Sigmoid colon (tissue), 7 donors: ENCODE data around the gene OR5A2. TPM values are rescaled to one million over a fixed set of nuclear protein-coding genes. Genes with fewer than 3 reads are reported as not detected.

Source experiments
- DNase-seq: peaks from one replicate; pipeline ENCODE4 v3.0.0-alpha.2; 2019
- H3K27ac ChIP-seq, 4 donors: fragments of 200-600 bp; sonication (generic); one replicate each; pipeline ENCODE4 v1.5.1; 2016 to 2019; ENCODE audit warnings: mild to moderate bottlenecking in 1 of 4
- H3K27me3 ChIP-seq, 3 donors: fragments of 200-600 bp; sonication (generic); one replicate each; pipeline ENCODE4 v1.5.1; 2019; ENCODE audit warnings: mild to moderate bottlenecking in 1 of 3
- H3K36me3 ChIP-seq, 4 donors: fragments of 200-600 bp; sonication (generic); one replicate each; pipeline ENCODE4 v1.5.1; 2016 to 2019
- H3K4me1 ChIP-seq, 4 donors: fragments of 200-600 bp; sonication (generic); one replicate each; pipeline ENCODE4 v1.5.1; 2017 to 2019
- H3K4me3 ChIP-seq, 4 donors: fragments of 200-600 bp; sonication (generic); one replicate each; pipeline ENCODE4 v1.5.1; 2017 to 2019; ENCODE audit warnings: mild to moderate bottlenecking in 2 of 4, moderate library complexity in 1 of 4
- H3K9me3 ChIP-seq, 4 donors: fragments of 200-600 bp in 3 of 4; sonication (generic) in 3 of 4; one replicate each; pipeline versions ENCODE4 v1.5.1 to v1.6.1; 2013 to 2019
- EP300 ChIP-seq, 4 donors: sonication (generic); formaldehyde crosslinking; IDR thresholded peaks; one replicate each; pipeline ENCODE4 v1.6.1; 2017; ENCODE audit warnings: antibody characterized with exemption in 4 of 4
- POLR2A ChIP-seq, 2 donors: fragments of 450-650 bp; IDR thresholded peaks; one replicate each; pipeline ENCODE4 v1.6.1; 2016; ENCODE audit warnings: antibody characterized with exemption in 2 of 2, mild to moderate bottlenecking in 2 of 2, moderate library complexity in 2 of 2
- POLR2AphosphoS5 ChIP-seq, 4 donors: sonication (generic); formaldehyde crosslinking; IDR thresholded peaks; one replicate each; pipeline ENCODE4 v1.6.1; 2017; ENCODE audit warnings: antibody characterized with exemption in 4 of 4
- WGBS, 2 donors: extraction: QIAGEN DNeasy Blood & Tissue Kit; methylation state at CpG; one replicate each; pipeline ENCODE4 v1.1.7; 2013; 5-methylcytosine and 5-hydroxymethylcytosine counted together
- intact Hi-C: fragments of 100-400 bp; cut with DNase I; formaldehyde crosslinking; loops from one replicate; pipeline ENCODE4 v1.15.1; 2023
- polyA plus RNA-seq, 3 donors: library from polyadenylated mRNA; stranded (reverse); fragments of 200-250 nt; gene quantifications; one replicate each; pipeline ENCODE4 v1.2.3, GENCODE V29; 2013
- total RNA-seq, 4 donors: library from RNA; depleted of rRNA; stranded (reverse); fragments of >200 nt; gene quantifications; one replicate each; pipeline ENCODE4 v1.1.0, GENCODE V29; 2016
- TF ChIP-seq, protein P1 (sequence below), 4 experiments: fragments of 450-650 bp in 3 of 4; fragments of 200-600 bp in 1 of 4; IDR thresholded peaks; one replicate each; pipeline ENCODE4 v1.5.1; 2016 to 2019; ENCODE audit warnings: antibody characterized with exemption in 4 of 4, mild to moderate bottlenecking in 3 of 4, moderate library complexity in 2 of 4
- donor health status: healthy with polysubstance abuse.
- donor health status: Bipolar disorder and iron deficiency.
- donor health status: healthy.

Gene OR5A2
- total and polyA plus RNA-seq, 7 donors = not detected

DNA sequence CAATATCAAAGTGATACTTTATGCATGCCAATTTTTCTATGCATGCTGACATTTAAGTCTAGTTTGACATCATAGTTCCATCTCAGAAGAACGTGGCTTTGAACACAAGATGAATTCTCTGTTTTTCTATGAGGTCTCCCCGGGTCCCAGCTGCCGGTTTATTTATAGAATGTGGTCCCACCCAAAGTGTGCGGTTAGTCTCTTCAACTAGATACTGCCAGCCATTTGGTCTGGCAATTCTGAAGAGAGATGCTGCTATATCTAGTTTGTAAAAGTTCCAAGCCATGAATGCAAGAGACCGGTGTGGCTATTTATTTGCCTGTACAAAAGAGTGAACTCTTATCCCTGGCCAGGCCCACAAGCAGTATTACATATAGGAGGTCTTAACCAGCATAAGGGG lies 9.2 kb downstream of the OR5A2 start:
- no peak overlapping the region for H3K4me3 ChIP-seq
- no peak for TF ChIP-seq POLR2A (IDR thresholded peaks at IDR 0.05)
- no peak for TF ChIP-seq POLR2AphosphoS5 (IDR thresholded peaks at IDR 0.05)
- TF ChIP-seq, protein P1, sequence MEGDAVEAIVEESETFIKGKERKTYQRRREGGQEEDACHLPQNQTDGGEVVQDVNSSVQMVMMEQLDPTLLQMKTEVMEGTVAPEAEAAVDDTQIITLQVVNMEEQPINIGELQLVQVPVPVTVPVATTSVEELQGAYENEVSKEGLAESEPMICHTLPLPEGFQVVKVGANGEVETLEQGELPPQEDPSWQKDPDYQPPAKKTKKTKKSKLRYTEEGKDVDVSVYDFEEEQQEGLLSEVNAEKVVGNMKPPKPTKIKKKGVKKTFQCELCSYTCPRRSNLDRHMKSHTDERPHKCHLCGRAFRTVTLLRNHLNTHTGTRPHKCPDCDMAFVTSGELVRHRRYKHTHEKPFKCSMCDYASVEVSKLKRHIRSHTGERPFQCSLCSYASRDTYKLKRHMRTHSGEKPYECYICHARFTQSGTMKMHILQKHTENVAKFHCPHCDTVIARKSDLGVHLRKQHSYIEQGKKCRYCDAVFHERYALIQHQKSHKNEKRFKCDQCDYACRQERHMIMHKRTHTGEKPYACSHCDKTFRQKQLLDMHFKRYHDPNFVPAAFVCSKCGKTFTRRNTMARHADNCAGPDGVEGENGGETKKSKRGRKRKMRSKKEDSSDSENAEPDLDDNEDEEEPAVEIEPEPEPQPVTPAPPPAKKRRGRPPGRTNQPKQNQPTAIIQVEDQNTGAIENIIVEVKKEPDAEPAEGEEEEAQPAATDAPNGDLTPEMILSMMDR (IDR thresholded peaks at IDR 0.05) = no peak
- TF ChIP-seq EP300 (IDR thresholded peaks at IDR 0.05) = no peak
- H3K27ac ChIP-seq = no peak overlapping the region
- intact Hi-C loops = no loop called here
- H3K4me1 ChIP-seq = no peaks in the 10 kb centered on the region
- 44 to 69% methylated on average over 5 of the region's 5 CpGs for WGBS, 2 donors
- no peaks in the 10 kb centered on the region for H3K27me3 ChIP-seq
- H3K9me3 ChIP-seq = no peaks in the 10 kb centered on the region
- no peak for DNase-seq
- no peaks in the 10 kb centered on the region for H3K36me3 ChIP-seq

DNA sequence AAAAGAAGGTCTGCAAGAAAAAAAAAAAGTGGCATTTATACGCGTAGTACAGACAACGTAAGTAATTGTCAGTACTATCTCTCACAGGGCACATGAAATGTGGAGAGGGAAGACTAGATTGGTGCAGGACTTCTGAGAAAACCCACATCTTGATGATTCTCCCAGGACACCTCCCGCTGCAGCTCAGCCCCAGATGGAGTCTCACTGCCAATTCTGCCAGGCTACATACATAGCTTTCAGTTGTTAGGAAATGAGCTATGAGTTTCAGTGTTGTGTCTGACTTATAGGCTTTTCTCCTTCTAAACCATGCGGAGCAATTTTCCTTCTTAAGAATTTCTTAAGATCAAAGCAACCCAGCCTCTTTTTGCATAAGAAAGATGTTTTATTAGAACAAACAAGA lies 9.6 kb downstream of the OR5A2 start:
- H3K4me1 ChIP-seq = no peaks in the 10 kb centered on the region
- no peaks in the 10 kb centered on the region for H3K27me3 ChIP-seq
- DNase-seq = no peak
- no peaks in the 10 kb centered on the region for H3K36me3 ChIP-seq
- H3K9me3 ChIP-seq = no peaks in the 10 kb centered on the region
- WGBS, 2 donors = 79 to 91% methylated on average over 5 of the region's 5 CpGs
- TF ChIP-seq, protein P1 (IDR thresholded peaks at IDR 0.05) = no peak
- TF ChIP-seq POLR2AphosphoS5 (IDR thresholded peaks at IDR 0.05) = no peak
- no peak for TF ChIP-seq POLR2A (IDR thresholded peaks at IDR 0.05)
- TF ChIP-seq EP300 (IDR thresholded peaks at IDR 0.05) = no peak
- H3K27ac ChIP-seq = no peak overlapping the region
- no peak overlapping the region for H3K4me3 ChIP-seq
- intact Hi-C loops = no loop called here

DNA sequence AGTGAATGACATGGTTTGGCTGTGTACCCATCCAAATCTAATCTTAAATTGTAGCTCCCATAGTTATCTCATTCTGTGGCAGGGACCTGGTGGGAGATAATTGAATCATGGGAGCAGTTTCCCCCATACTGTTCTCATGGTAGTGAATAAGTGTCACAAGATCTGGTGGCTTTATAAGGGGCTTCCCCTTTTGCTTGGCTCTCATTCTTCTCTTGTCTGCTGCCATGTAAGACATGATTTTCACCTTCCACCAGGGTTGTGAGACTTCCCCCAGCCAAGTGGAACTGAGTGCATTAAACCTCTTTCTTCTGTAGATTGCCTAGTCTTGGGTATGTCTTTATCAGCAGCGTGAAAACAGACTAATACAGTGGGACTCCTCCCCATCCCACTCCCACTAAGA lies 11.1 kb downstream of the OR5A2 start:
- Histone ChIP-seq H3K9me3 (no peaks in the 10 kb centered on the region), H3K4me3 (no peak overlapping the region), H3K36me3 (no peaks in the 10 kb centered on the region), H3K27me3 (no peaks in the 10 kb centered on the region), H3K27ac (no peak overlapping the region), H3K4me1 (no peaks in the 10 kb centered on the region)
- 82 to 86% methylated on average over 1 of the region's 1 CpG for WGBS, 2 donors
- intact Hi-C loops = no loop called here
- no peak for DNase-seq
- TF ChIP-seq POLR2A (IDR thresholded peaks at IDR 0.05) (no peak), POLR2AphosphoS5 (IDR thresholded peaks at IDR 0.05) (no peak)
- TF ChIP-seq, protein P1 (IDR thresholded peaks at IDR 0.05) = no peak

DNA sequence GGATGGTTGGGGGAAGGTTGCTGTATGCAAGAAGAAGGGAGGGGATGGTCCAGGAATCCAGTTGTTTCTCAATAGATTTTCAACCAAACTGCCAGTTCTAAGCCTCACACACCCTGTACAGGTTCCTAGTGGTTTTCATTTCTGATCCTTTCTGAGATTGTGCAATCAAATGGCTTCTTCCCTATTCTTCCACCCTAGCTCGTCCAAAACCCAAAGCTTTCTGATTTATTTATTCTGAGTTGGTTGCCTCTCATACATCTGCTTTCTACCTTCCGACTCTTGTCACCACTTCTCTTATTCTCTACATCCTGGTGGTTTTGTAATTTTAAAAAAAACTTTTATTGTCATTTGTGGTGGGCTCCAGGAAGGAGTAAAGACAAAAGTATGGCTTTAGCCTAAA lies 12.6 kb downstream of the OR5A2 start:
- Histone ChIP-seq H3K36me3 (no peaks in the 10 kb centered on the region), H3K4me3 (no peak overlapping the region), H3K27me3 (no peaks in the 10 kb centered on the region), H3K4me1 (no peaks in the 10 kb centered on the region), H3K9me3 (no peaks in the 10 kb centered on the region), H3K27ac (no peak overlapping the region)
- no peak for DNase-seq
- 36 to 63% methylated on average over 2 of the region's 2 CpGs for WGBS, 2 donors
- intact Hi-C loops = no loop called here
- no peak for TF ChIP-seq POLR2A (IDR thresholded peaks at IDR 0.05)
- TF ChIP-seq, protein P1 (IDR thresholded peaks at IDR 0.05) = no peak
- TF ChIP-seq EP300 (IDR thresholded peaks at IDR 0.05) = no peak
- TF ChIP-seq POLR2AphosphoS5 (IDR thresholded peaks at IDR 0.05) = no peak

DNA sequence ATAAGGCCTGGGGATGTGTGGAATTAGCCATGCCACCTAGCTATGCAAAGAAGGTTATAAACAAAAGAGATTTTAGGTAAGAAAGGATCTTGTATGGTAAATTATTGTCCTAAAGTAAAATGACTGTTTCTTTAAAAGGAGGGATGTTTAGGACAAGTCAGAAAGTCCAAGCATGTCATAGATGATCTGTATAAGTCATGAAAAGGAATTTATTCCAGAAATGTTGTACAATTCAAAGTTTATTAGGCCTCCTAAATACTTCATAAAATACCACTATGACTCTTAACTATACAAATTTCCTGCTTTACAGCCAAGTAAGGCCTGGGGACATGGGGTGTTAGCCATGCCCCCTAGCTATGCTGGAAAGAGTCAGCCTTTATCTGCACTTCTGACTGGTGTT lies 22.7 kb downstream of the OR5A2 start:
- no peak overlapping the region for H3K27ac ChIP-seq
- no peaks in the 10 kb centered on the region for H3K9me3 ChIP-seq
- TF ChIP-seq EP300 (IDR thresholded peaks at IDR 0.05) (no peak), POLR2AphosphoS5 (IDR thresholded peaks at IDR 0.05) (no peak), POLR2A (IDR thresholded peaks at IDR 0.05) (no peak)
- TF ChIP-seq, protein P1 (IDR thresholded peaks at IDR 0.05) = no peak
- H3K4me1 ChIP-seq = no peaks in the 10 kb centered on the region
- no peaks in the 10 kb centered on the region for H3K27me3 ChIP-seq
- DNase-seq = no peak
- H3K36me3 ChIP-seq = no peaks in the 10 kb centered on the region
- intact Hi-C loops = no loop called here
- no peak overlapping the region for H3K4me3 ChIP-seq
